Esophagus squamous epithelium (tissue), 4 donors: ENCODE results near the gene KRTAP5-5.
"Not testable (repeated sequence)": the region's sequence is repeated elsewhere in the genome, so short reads cannot be mapped to it uniquely, and the experiment has no call there.

ENCODE experiments used
- POLR2A ChIP-seq, 4 donors: fragments of 450-650 bp; IDR thresholded peaks; one replicate each; pipeline ENCODE4 v1.6.1; 2017; ENCODE audit warnings: antibody characterized with exemption in 4 of 4, mild to moderate bottlenecking in 4 of 4, moderate library complexity in 3 of 4
- TF ChIP-seq, protein P1 (sequence below), 6 experiments: fragments of 450-650 bp in 4 of 6; fragments of 200-600 bp in 2 of 6; sonication (generic) in 2 of 6; IDR thresholded peaks; one replicate each; pipeline ENCODE4 v1.5.1; 2016 to 2019; ENCODE audit warnings: antibody characterized with exemption in 6 of 6, mild to moderate bottlenecking in 4 of 6, moderate library complexity in 4 of 6

DNA sequence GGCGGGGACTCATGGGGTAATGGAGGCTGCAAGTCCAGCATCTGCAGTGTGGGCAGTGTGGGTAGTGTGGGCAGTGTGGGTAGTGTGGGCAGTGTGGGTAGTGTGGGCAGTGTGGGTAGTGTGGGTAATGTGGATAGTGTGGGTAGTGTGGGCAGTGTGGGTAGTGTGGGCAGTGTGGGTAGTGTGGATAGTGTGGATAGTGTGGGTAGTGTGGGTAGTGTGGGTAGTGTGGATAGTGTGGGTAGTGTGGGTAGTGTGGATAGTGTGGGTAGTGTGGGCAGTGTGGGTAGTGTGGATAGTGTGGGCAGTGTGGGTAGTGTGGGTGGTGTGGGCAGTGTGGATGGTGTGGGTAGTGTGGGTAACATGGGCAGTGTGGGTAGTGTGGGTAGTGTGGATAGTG lies 40.9 kb downstream of the KRTAP5-5 start:
- TF ChIP-seq, protein P1, sequence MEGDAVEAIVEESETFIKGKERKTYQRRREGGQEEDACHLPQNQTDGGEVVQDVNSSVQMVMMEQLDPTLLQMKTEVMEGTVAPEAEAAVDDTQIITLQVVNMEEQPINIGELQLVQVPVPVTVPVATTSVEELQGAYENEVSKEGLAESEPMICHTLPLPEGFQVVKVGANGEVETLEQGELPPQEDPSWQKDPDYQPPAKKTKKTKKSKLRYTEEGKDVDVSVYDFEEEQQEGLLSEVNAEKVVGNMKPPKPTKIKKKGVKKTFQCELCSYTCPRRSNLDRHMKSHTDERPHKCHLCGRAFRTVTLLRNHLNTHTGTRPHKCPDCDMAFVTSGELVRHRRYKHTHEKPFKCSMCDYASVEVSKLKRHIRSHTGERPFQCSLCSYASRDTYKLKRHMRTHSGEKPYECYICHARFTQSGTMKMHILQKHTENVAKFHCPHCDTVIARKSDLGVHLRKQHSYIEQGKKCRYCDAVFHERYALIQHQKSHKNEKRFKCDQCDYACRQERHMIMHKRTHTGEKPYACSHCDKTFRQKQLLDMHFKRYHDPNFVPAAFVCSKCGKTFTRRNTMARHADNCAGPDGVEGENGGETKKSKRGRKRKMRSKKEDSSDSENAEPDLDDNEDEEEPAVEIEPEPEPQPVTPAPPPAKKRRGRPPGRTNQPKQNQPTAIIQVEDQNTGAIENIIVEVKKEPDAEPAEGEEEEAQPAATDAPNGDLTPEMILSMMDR (IDR thresholded peaks at IDR 0.05) = not testable (repeated sequence)
- TF ChIP-seq POLR2A (IDR thresholded peaks at IDR 0.05) = not testable (repeated sequence)
